HepG2 (cell line): ENCODE data around the gene PPP1R13B.

Source experiments
- CREB1 ChIP-seq, 2 experiments: fragments of 450-650 bp in 1 of 2; IDR thresholded peaks; 2 replicates each; pipeline ENCODE4 v1.6.1; 2016 to 2017; ENCODE audit warnings: control low read depth in 1 of 2, mild to moderate bottlenecking in 1 of 2, missing compliant biosample characterization in 1 of 2, missing genetic modification characterization in 1 of 2
- HNRNPUL1 ChIP-seq: fragments of 200-400 bp; formaldehyde crosslinking; IDR thresholded peaks from 2 replicates; pipeline ENCODE4 v1.6.1; 2017; ENCODE audit warnings: low read depth, mild to moderate bottlenecking, low read length, moderate library complexity
- IKZF4 ChIP-seq: sonication (generic); formaldehyde crosslinking; IDR thresholded peaks from 2 replicates; pipeline ENCODE4 v1.5.1; 2020; ENCODE audit warnings: borderline replicate concordance, mild to moderate bottlenecking, low read depth, missing genetic modification reagents; ENCODE audit errors: not compliant biosample characterization
- POLR2A ChIP-seq, 2 experiments: IDR thresholded peaks; 2 replicates each; pipeline ENCODE4 v1.6.1; 2011; ENCODE audit warnings: low read depth in 2 of 2, low read length in 2 of 2, mild to moderate bottlenecking in 1 of 2, moderate library complexity in 1 of 2; ENCODE audit not compliant: insufficient read depth in 1 of 2
- RAD51 ChIP-seq: fragments of 450-650 bp; IDR thresholded peaks from 2 replicates; pipeline ENCODE4 v1.6.1; 2016; ENCODE audit warnings: borderline replicate concordance
- TBX3 ChIP-seq: fragments of 450-650 bp; IDR thresholded peaks from 2 replicates; pipeline ENCODE4 v1.6.1; 2017; ENCODE audit warnings: antibody characterized with exemption, mild to moderate bottlenecking, inconsistent platforms, borderline replicate concordance
- TCF7L2 ChIP-seq: IDR thresholded peaks from 2 replicates; pipeline ENCODE4 v1.6.1; 2011; ENCODE audit warnings: mild to moderate bottlenecking, low read depth, low read length, moderate library complexity
- ZNF3 ChIP-seq: IDR thresholded peaks from 2 replicates; pipeline ENCODE4 v1.7.0; 2017; ENCODE audit warnings: inconsistent platforms
- TF ChIP-seq, protein P1 (sequence below): IDR thresholded peaks from 2 replicates; pipeline ENCODE4 v1.6.1; 2016; ENCODE audit warnings: low read depth, control low read depth
- TF ChIP-seq, protein P2 (sequence below): sonication (generic); formaldehyde crosslinking; IDR thresholded peaks from 2 replicates; pipeline ENCODE4 v1.5.0; 2020; ENCODE audit warnings: mild to moderate bottlenecking, missing genetic modification reagents, moderate library complexity
- TF ChIP-seq, protein P3 (sequence below), 2 experiments: IDR thresholded peaks; 2 replicates each; pipeline ENCODE4 v1.6.1; 2011 to 2012; ENCODE audit warnings: low read length in 2 of 2, borderline replicate concordance in 1 of 2, low read depth in 1 of 2, mild to moderate bottlenecking in 1 of 2, moderate library complexity in 1 of 2
- TF ChIP-seq, protein P4 (sequence below): sonication (generic); formaldehyde crosslinking; IDR thresholded peaks from 2 replicates; pipeline ENCODE4 v1.4.0; 2020; ENCODE audit warnings: missing genetic modification reagents
- TF ChIP-seq, protein P5 (sequence below), 2 experiments: sonication (generic) in 1 of 2; formaldehyde crosslinking in 1 of 2; IDR thresholded peaks; 2 replicates each; pipeline versions ENCODE4 v1.5.1 to v1.6.1; 2011 to 2020; ENCODE audit warnings: borderline replicate concordance in 1 of 2, low read depth in 1 of 2, low read length in 1 of 2, mild to moderate bottlenecking in 1 of 2, missing genetic modification reagents in 1 of 2, moderate library complexity in 1 of 2
- TF ChIP-seq, protein P6 (sequence below): IDR thresholded peaks from 2 replicates; pipeline ENCODE4 v1.6.1; 2018; ENCODE audit warnings: missing genetic modification reagents

DNA sequence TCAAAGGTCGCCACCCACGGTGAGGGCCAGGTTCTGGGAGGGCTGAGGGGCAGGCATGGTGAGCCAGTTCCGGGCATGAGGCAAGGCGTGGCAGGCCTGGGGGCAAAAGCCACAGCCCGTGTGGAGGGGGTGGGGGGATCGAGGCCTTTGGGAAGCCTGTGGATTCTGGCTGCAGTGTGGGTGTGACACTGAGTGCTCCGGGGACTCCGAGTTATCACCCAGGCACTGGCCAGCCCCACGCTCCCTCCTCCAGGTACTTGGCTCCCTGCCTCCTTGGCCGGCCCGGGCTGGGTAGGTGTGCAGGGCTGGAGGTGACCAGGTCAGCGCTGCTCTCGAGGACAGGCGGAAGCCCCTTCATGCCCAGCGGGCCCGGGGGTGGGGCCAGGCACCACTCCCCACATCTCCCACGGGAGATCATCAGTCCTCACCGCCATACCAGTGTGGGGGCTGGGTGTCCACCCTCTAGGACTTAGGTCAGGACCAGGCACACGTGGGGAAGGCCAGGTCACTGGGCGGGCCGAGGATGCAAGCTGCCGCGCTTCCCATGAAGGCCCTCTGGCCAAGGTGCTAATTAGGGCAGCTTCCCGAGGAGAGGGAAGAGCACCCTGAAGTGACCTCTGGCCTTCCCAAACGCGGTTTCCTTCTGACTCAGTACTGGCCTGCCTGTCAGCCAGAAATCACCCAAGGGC is 46.8 kb upstream of the PPP1R13B start:
- no peak for TF ChIP-seq IKZF4 (CRISPR knock-in tag)
- no peak for TF ChIP-seq ZNF3 (CRISPR knock-in tag)
- TF ChIP-seq POLR2A (IDR thresholded peaks at IDR 0.05; ENCODE audit: insufficient read depth in 1 of 2, low read depth in 2 of 2, low read length in 2 of 2), result no peak
- TF ChIP-seq TBX3, result no peak
- no peak for TF ChIP-seq HNRNPUL1
- no peak for TF ChIP-seq CREB1 (IDR thresholded peaks at IDR 0.05)
- TF ChIP-seq CREB1 (CRISPR knock-in tag; IDR thresholded peaks at IDR 0.05), result no peak
- TF ChIP-seq RAD51, result no peak
- TF ChIP-seq, protein P1, sequence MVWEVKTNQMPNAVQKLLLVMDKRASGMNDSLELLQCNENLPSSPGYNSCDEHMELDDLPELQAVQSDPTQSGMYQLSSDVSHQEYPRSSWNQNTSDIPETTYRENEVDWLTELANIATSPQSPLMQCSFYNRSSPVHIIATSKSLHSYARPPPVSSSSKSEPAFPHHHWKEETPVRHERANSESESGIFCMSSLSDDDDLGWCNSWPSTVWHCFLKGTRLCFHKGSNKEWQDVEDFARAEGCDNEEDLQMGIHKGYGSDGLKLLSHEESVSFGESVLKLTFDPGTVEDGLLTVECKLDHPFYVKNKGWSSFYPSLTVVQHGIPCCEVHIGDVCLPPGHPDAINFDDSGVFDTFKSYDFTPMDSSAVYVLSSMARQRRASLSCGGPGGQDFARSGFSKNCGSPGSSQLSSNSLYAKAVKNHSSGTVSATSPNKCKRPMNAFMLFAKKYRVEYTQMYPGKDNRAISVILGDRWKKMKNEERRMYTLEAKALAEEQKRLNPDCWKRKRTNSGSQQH, result no peak
- TF ChIP-seq, protein P2, sequence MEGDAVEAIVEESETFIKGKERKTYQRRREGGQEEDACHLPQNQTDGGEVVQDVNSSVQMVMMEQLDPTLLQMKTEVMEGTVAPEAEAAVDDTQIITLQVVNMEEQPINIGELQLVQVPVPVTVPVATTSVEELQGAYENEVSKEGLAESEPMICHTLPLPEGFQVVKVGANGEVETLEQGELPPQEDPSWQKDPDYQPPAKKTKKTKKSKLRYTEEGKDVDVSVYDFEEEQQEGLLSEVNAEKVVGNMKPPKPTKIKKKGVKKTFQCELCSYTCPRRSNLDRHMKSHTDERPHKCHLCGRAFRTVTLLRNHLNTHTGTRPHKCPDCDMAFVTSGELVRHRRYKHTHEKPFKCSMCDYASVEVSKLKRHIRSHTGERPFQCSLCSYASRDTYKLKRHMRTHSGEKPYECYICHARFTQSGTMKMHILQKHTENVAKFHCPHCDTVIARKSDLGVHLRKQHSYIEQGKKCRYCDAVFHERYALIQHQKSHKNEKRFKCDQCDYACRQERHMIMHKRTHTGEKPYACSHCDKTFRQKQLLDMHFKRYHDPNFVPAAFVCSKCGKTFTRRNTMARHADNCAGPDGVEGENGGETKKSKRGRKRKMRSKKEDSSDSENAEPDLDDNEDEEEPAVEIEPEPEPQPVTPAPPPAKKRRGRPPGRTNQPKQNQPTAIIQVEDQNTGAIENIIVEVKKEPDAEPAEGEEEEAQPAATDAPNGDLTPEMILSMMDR (CRISPR knock-in tag), result no peak
- TF ChIP-seq, protein P3, sequence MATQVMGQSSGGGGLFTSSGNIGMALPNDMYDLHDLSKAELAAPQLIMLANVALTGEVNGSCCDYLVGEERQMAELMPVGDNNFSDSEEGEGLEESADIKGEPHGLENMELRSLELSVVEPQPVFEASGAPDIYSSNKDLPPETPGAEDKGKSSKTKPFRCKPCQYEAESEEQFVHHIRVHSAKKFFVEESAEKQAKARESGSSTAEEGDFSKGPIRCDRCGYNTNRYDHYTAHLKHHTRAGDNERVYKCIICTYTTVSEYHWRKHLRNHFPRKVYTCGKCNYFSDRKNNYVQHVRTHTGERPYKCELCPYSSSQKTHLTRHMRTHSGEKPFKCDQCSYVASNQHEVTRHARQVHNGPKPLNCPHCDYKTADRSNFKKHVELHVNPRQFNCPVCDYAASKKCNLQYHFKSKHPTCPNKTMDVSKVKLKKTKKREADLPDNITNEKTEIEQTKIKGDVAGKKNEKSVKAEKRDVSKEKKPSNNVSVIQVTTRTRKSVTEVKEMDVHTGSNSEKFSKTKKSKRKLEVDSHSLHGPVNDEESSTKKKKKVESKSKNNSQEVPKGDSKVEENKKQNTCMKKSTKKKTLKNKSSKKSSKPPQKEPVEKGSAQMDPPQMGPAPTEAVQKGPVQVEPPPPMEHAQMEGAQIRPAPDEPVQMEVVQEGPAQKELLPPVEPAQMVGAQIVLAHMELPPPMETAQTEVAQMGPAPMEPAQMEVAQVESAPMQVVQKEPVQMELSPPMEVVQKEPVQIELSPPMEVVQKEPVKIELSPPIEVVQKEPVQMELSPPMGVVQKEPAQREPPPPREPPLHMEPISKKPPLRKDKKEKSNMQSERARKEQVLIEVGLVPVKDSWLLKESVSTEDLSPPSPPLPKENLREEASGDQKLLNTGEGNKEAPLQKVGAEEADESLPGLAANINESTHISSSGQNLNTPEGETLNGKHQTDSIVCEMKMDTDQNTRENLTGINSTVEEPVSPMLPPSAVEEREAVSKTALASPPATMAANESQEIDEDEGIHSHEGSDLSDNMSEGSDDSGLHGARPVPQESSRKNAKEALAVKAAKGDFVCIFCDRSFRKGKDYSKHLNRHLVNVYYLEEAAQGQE (IDR thresholded peaks at IDR 0.05; ENCODE audit: borderline replicate concordance in 1 of 2, low read depth in 1 of 2, low read length in 2 of 2), result no peak
- TF ChIP-seq TCF7L2, result no peak
- TF ChIP-seq, protein P4, sequence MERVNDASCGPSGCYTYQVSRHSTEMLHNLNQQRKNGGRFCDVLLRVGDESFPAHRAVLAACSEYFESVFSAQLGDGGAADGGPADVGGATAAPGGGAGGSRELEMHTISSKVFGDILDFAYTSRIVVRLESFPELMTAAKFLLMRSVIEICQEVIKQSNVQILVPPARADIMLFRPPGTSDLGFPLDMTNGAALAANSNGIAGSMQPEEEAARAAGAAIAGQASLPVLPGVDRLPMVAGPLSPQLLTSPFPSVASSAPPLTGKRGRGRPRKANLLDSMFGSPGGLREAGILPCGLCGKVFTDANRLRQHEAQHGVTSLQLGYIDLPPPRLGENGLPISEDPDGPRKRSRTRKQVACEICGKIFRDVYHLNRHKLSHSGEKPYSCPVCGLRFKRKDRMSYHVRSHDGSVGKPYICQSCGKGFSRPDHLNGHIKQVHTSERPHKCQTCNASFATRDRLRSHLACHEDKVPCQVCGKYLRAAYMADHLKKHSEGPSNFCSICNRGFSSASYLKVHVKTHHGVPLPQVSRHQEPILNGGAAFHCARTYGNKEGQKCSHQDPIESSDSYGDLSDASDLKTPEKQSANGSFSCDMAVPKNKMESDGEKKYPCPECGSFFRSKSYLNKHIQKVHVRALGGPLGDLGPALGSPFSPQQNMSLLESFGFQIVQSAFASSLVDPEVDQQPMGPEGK (CRISPR knock-in tag), result no peak; the same call in 1 of the 2 replicates
- TF ChIP-seq, protein P5, sequence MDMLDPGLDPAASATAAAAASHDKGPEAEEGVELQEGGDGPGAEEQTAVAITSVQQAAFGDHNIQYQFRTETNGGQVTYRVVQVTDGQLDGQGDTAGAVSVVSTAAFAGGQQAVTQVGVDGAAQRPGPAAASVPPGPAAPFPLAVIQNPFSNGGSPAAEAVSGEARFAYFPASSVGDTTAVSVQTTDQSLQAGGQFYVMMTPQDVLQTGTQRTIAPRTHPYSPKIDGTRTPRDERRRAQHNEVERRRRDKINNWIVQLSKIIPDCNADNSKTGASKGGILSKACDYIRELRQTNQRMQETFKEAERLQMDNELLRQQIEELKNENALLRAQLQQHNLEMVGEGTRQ (IDR thresholded peaks at IDR 0.05; ENCODE audit: low read depth, low read length), result no peak
- TF ChIP-seq, protein P5 (CRISPR knock-in tag; IDR thresholded peaks at IDR 0.05; ENCODE audit: borderline replicate concordance), result no peak
- TF ChIP-seq, protein P6, sequence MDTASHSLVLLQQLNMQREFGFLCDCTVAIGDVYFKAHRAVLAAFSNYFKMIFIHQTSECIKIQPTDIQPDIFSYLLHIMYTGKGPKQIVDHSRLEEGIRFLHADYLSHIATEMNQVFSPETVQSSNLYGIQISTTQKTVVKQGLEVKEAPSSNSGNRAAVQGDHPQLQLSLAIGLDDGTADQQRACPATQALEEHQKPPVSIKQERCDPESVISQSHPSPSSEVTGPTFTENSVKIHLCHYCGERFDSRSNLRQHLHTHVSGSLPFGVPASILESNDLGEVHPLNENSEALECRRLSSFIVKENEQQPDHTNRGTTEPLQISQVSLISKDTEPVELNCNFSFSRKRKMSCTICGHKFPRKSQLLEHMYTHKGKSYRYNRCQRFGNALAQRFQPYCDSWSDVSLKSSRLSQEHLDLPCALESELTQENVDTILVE, result no peak
